ENCODE data around the gene TEKTIP1.
A peak's percentile ranks its signal among the peaks of the same experiment; 100 is the strongest.

Gene TEKTIP1

GRCh38 chr19:3538965-3539755 is at the start of gene TEKTIP1:
Gene TEKTIP1 (plus strand): TSS chr19:3539174. CDS start chr19:3539178, 4 bp downstream.
- no peak for DNase-seq (ENCODE audit: insufficient read length, low spot score)
- no peak for FAIRE-seq

- no peak for DNase-seq (ENCODE audit: insufficient read length, low spot score)
- FAIRE-seq: no peak
Observed at GRCh38 chr19:3491396-3492119, 47.4 kb upstream of the TEKTIP1 start.

- DNase-seq (ENCODE audit: insufficient read length, low spot score): no peak
- FAIRE-seq: no peak
Observed at GRCh38 chr19:3492131-3492839, 46.7 kb upstream of the TEKTIP1 start.

GRCh38 chr19:3492919-3493318 is 46.1 kb upstream of the TEKTIP1 start:
- FAIRE-seq (no peak), DNase-seq (ENCODE audit: insufficient read length, low spot score) (no peak)

- FAIRE-seq (no peak), DNase-seq (ENCODE audit: insufficient read length, low spot score) (no peak)
Observed at GRCh38 chr19:3493651-3494050, 45.3 kb upstream of the TEKTIP1 start.

GRCh38 chr19:3494051-3494450 is 44.9 kb upstream of the TEKTIP1 start:
- FAIRE-seq: no peak

GRCh38 chr19:3494559-3494958 is 44.4 kb upstream of the TEKTIP1 start:
- DNase-seq (ENCODE audit: insufficient read length, low spot score) (no peak), FAIRE-seq (no peak)

More at GRCh38 chr19:3494051-3494450, 44.9 kb upstream of the TEKTIP1 start:
- DNase-seq (ENCODE audit: insufficient read length, low spot score): no peak

GRCh38 chr19:3496392-3497273 is 42.3 kb upstream of the TEKTIP1 start:
- FAIRE-seq (no peak), DNase-seq (ENCODE audit: insufficient read length, low spot score) (no peak)

GRCh38 chr19:3497757-3498520 is 41.0 kb upstream of the TEKTIP1 start:
- no peak for DNase-seq (ENCODE audit: insufficient read length, low spot score)
- FAIRE-seq: no peak

GRCh38 chr19:3499738-3500428 is 39.1 kb upstream of the TEKTIP1 start:
- no peak for FAIRE-seq
- no peak for DNase-seq (ENCODE audit: insufficient read length, low spot score)

GRCh38 chr19:3500429-3501101 is 38.4 kb upstream of the TEKTIP1 start, which contains the start of gene DOHH:
Gene DOHH (minus strand): TSS chr19:3500674. CDS start chr19:3496814, 3,860 bp downstream.
- peak; percentile 100 for FAIRE-seq

GRCh38 chr19:3501780-3502179 is 37.2 kb upstream of the TEKTIP1 start:
- FAIRE-seq: no peak
- no peak for DNase-seq (ENCODE audit: insufficient read length, low spot score)

More at GRCh38 chr19:3500429-3501101, 38.4 kb upstream of the TEKTIP1 start, which contains the start of gene DOHH:
- peak; percentile 95 for DNase-seq (ENCODE audit: insufficient read length, low spot score)

- DNase-seq (ENCODE audit: insufficient read length, low spot score): no peak
- FAIRE-seq: no peak
Observed at GRCh38 chr19:3503036-3503572, 35.9 kb upstream of the TEKTIP1 start.

GRCh38 chr19:3504735-3505134 is 34.2 kb upstream of the TEKTIP1 start:
- DNase-seq (ENCODE audit: insufficient read length, low spot score): no peak
- FAIRE-seq: no peak

GRCh38 chr19:3505598-3506383 is 33.2 kb upstream of the TEKTIP1 start, which contains the start of gene FZR1:
Gene FZR1 (plus strand): TSS chr19:3506311. CDS start chr19:3522990, 16,679 bp downstream.
- DNase-seq (ENCODE audit: insufficient read length, low spot score): peak; percentile 99
- peak; percentile 94 for FAIRE-seq

- DNase-seq (ENCODE audit: insufficient read length, low spot score): peak; percentile 57
- FAIRE-seq: no peak
Observed at GRCh38 chr19:3506384-3507340, 32.3 kb upstream of the TEKTIP1 start.

Data from GM19239 (cell line).